ENCODE measurements around the gene HINFP. TPM values are rescaled to one million over a fixed set of nuclear protein-coding genes. Genes with fewer than 3 reads are reported as not detected.

Gene HINFP
- total RNA-seq (2014; rRNA removed; shearing (Covaris generic)), result 10.7 and 13.2 TPM in 2 replicates

DNA sequence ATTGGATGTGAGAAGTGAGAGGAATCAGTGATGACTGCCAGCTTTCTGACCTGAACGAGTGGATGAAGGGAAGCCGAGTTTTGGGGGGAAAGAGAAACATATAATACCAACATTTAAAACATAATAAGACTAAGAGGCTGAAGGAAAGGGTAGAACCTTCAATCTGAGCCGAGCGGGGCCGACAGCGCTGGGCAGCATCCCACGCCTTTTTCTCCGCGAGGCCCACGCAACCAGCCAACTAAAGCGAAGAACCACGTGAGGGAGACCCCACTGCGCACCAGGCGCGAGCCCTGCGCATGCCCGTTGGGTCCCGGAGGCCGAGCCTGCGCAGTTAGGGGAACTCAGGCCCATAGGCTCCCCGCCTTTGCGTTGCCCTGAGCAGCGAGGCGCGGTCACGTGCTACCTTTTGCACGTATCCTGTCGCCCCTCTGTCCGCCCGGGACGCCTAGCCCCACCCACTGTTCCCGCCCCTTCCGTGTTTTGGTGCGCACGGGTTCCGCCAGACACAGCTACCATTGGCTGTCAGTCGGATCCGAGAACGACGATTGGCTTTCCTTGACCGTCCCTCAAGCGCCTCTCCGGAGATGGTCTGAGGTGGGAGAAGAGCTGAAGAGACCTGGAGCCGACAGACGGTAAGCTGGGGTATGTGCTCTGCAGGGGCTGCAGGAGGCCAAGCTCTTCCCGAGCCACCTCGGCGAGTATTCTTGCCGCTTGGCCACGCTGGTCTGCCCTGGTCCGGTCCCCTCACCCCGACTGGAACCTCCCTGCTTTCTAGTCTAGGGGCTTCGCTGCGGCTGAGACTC, at the start of gene HINFP:
TSS of gene HINFP (plus strand) at position 573 of the 803 bp plus-strand sequence. CDS start 5,365 bp downstream, outside the sequence.

DNA sequence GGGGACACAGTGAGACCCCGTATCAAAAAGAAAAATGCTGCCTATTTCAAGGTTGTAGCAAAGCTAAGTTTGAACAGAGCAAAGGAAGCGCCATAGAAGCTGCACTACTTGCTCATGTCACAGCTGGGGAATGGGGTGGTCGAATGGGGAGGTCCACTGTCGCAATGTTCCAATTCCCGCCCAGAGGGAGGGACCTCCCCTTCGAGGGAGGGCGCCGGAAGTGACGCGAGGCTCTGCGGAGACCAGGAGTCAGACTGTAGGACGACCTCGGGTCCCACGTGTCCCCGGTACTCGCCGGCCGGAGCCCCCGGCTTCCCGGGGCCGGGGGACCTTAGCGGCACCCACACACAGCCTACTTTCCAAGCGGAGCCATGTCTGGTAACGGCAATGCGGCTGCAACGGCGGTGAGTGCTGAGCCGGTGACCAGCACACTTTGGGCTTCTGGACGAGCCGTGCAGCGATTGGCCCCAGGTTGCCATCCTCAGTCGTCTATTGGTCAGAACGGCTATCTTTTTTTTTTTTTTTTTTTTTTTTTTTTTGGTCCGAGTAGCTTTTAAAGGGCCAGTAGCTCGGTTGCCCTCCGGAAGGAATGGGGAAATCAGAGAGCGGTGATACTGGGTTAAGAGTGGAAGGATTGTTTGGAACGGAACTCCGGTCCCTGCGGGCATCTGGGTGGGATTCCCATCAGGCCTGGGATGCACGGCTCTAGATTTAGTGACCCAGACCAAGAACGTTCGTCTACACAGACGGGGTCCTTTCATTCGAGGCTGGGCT, 36.5 kb upstream of the HINFP start, which contains the start of gene HMBS:
TSS of gene HMBS (plus strand) at position 219 of the 774 bp plus-strand sequence. CDS start at position 372, 153 bp downstream.

DNA sequence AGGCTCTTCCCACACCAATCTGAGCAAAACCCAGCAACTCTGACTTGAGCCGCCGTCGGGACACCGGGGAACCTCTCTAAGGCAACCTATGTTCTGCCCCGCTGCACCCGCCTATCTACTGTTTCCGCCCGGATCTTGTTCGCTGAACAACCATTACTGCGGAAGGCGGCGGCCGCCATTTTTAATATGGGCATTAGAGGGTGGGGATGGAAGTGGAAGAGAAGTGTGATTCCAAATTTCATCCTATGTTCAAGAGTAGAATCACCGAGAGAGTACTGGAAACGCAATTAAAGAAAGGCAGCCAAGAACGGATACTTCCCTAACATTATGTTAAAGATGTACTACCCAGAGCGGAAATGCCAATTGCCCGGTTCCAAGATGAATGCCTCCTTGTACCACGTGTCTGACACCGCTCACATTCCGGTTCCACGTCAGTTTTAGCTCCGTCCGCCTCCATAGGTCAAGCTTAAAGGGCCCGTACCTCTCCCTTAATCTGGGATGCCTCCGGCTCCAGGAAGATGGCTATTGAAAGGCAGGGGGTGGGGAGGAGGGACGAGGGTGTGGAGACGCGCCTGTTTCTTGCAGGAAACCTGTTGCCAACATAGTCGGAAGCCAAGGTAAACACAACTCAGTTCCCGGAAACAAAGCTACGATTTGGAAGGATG, 19.5 kb upstream of the HINFP start, which contains the start of gene DPAGT1:
TSS of gene DPAGT1 (minus strand) at position 95 of the 665 bp plus-strand sequence. CDS start 198 bp downstream, outside the sequence.

GRCh38 chr11:119106564-119107537, 14.5 kb upstream of the HINFP start, which contains the start of gene C2CD2L:
Gene C2CD2L (plus strand): TSS chr11:119107344. CDS start chr11:119107742, 398 bp downstream.

GRCh38 chr11:119149018-119149785, 27.8 kb downstream of the HINFP start, which contains the start of gene ABCG4:
Gene ABCG4 (plus strand): TSS chr11:119149052. CDS start chr11:119149966, 914 bp downstream.

DNA sequence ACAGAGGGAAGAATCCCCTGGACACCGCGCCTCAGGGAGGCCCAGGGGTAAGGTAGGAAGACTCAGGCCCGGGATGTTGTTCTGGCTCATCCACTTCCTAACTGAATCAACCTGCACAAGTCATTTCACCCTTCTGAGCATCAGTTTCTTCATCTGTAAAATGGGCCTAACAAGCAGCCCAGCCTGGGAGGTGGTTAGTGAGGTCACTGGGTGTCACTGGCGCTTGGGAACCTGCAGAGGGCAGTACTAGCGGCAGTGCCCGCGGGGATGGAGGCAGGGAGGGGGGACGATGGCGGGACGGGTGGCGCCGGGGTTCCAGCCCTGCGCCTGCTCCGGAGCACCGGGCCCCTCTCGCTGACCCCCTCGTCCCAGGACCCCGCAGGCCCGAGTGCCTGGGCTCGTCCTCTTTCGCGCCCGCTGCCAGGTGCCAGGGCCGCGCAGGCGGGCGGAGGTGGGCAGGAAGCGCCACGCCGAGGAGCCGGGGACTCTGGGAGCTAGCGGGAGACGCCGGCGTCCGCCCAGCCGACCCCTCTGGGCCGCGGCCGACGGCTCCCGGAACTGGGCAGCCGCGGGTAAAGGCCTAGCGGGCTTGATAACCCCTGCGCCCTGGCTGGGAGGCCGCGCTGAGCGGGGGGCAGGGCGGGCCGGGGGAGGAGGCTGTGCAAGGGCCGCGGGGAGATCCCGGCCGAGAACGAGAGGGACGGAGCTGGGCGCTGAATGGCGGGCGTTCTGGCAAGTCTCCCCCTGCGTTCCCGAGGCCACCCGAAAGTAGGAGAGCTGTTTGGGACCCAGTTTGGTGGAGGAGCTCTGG, 47.3 kb downstream of the HINFP start, which contains the start of gene NLRX1:
TSS of gene NLRX1 (plus strand) at position 255 of the 811 bp plus-strand sequence. CDS start 2,679 bp downstream, outside the sequence.

Other genes starting within 250 kb of the HINFP start
- gene CXCR5, start 237.7 kb upstream of the HINFP start, total RNA-seq (2014; rRNA removed; shearing (Covaris generic)), result not detected in 2 replicates
- 20.1 and 20.4 TPM in 2 replicates for gene BCL9L, start 195.7 kb upstream of the HINFP start, total RNA-seq (2014; rRNA removed; shearing (Covaris generic))
- gene UPK2, start 165.3 kb upstream of the HINFP start, total RNA-seq (2014; rRNA removed; shearing (Covaris generic)), result not detected in 2 replicates
- not detected in 2 replicates for gene FOXR1, start 149.8 kb upstream of the HINFP start, total RNA-seq (2014; rRNA removed; shearing (Covaris generic))
- gene CENATAC, start 123.4 kb upstream of the HINFP start, total RNA-seq (2014; rRNA removed; shearing (Covaris generic)), result 43.6 and 48.3 TPM in 2 replicates
- 1,513 and 1,807 TPM in 2 replicates for gene RPS25, start 103.2 kb upstream of the HINFP start, total RNA-seq (2014; rRNA removed; shearing (Covaris generic))
- 116 and 119 TPM in 2 replicates for gene TRAPPC4, start 102.8 kb upstream of the HINFP start, total RNA-seq (2014; rRNA removed; shearing (Covaris generic))
- 23.9 and 33.9 TPM in 2 replicates for gene SLC37A4, start 90.7 kb upstream of the HINFP start, total RNA-seq (2014; rRNA removed; shearing (Covaris generic))
- 183 and 189 TPM in 2 replicates for gene HYOU1, start 64.4 kb upstream of the HINFP start, total RNA-seq (2014; rRNA removed; shearing (Covaris generic))
- gene VPS11, start 53.8 kb upstream of the HINFP start, total RNA-seq (2014; rRNA removed; shearing (Covaris generic)), result 35.2 and 39.1 TPM in 2 replicates
- 9.5 and 13.5 TPM in 2 replicates for gene HMBS, start 36.7 kb upstream of the HINFP start, total RNA-seq (2014; rRNA removed; shearing (Covaris generic))
- gene DPAGT1, start 19.7 kb upstream of the HINFP start, total RNA-seq (2014; rRNA removed; shearing (Covaris generic)), result 25.1 and 54.7 TPM in 2 replicates
- 17.9 and 18.2 TPM in 2 replicates for gene C2CD2L, start 14.2 kb upstream of the HINFP start, total RNA-seq (2014; rRNA removed; shearing (Covaris generic))
- gene ABCG4, start 27.5 kb downstream of the HINFP start, total RNA-seq (2014; rRNA removed; shearing (Covaris generic)), result 0.08 and 0.23 TPM in 2 replicates
- gene NLRX1, start 47.1 kb downstream of the HINFP start, total RNA-seq (2014; rRNA removed; shearing (Covaris generic)), result 19.2 and 24.3 TPM in 2 replicates
- gene NHERF4, start 63.9 kb downstream of the HINFP start, total RNA-seq (2014; rRNA removed; shearing (Covaris generic)), result 0.11 TPM in 1 of 2 replicates, not detected in the other
- gene CBL, start 84.8 kb downstream of the HINFP start, total RNA-seq (2014; rRNA removed; shearing (Covaris generic)), result 9.6 and 10.9 TPM in 2 replicates
- 182 and 200 TPM in 2 replicates for gene MCAM, start 195.6 kb downstream of the HINFP start, total RNA-seq (2014; rRNA removed; shearing (Covaris generic))
- gene RNF26, start 212.9 kb downstream of the HINFP start, total RNA-seq (2014; rRNA removed; shearing (Covaris generic)), result 7.1 and 7.5 TPM in 2 replicates
- not detected in 2 replicates for gene C1QTNF5, start 219.3 kb downstream of the HINFP start, total RNA-seq (2014; rRNA removed; shearing (Covaris generic))
- gene MFRP, start 225.1 kb downstream of the HINFP start, total RNA-seq (2014; rRNA removed; shearing (Covaris generic)), result not detected in 2 replicates

Data from A375 (cell line).